Measurements from ENCODE around the gene CCDC197.

CCDC197 gene

GRCh38 chr14:93974833-93975232, 22.3 kb upstream of the CCDC197 start:
- H3K27ac ChIP-seq = no peak overlapping the region
- no peak for TF ChIP-seq ZFX (IDR thresholded peaks at IDR 0.05)
- no peak for TF ChIP-seq CTCF (conservative IDR thresholded peaks at IDR 0.05)

- TF ChIP-seq CTCF (conservative IDR thresholded peaks at IDR 0.05) (no peak), ZFX (IDR thresholded peaks at IDR 0.05) (no peak)
- no peak overlapping the region for H3K27ac ChIP-seq
Observed at GRCh38 chr14:93975791-93976476, 21.2 kb upstream of the CCDC197 start.

GRCh38 chr14:93976477-93977057, 20.5 kb upstream of the CCDC197 start, which contains the start of gene ASB2:
Gene ASB2 (minus strand): TSS chr14:93976570. CDS start chr14:93964539, 12,031 bp downstream.
- no peak for TF ChIP-seq ZFX (IDR thresholded peaks at IDR 0.05)
- no peak for TF ChIP-seq CTCF (conservative IDR thresholded peaks at IDR 0.05)
- H3K27ac ChIP-seq = no peak within 1 kb of the TSS

GRCh38 chr14:93977171-93977570, 19.9 kb upstream of the CCDC197 start:
- TF ChIP-seq CTCF (conservative IDR thresholded peaks at IDR 0.05) (no peak), ZFX (IDR thresholded peaks at IDR 0.05) (no peak)
- H3K27ac ChIP-seq = no peak overlapping the region

- TF ChIP-seq ZFX (IDR thresholded peaks at IDR 0.05) = no peak
- TF ChIP-seq CTCF (conservative IDR thresholded peaks at IDR 0.05) = no peak
- no peak overlapping the region for H3K27ac ChIP-seq
Observed at GRCh38 chr14:93977790-93978581, 19.1 kb upstream of the CCDC197 start.

- TF ChIP-seq CTCF (conservative IDR thresholded peaks at IDR 0.05) (no peak), ZFX (IDR thresholded peaks at IDR 0.05) (no peak)
- no peak overlapping the region for H3K27ac ChIP-seq
Observed at GRCh38 chr14:93978735-93979134, 18.4 kb upstream of the CCDC197 start.

Data from C4-2B (cell line).